ACC112 (cell line): ENCODE measurements around the gene RAB4A.

Source experiments
- H2AFZ ChIP-seq: fragments of 200-600 bp; sonication (generic); one replicate; pipeline ENCODE4 v1.6.0; 2017; ENCODE audit warnings: antibody characterized with exemption, low read length; ENCODE audit not compliant: unreplicated experiment
- H3K27ac ChIP-seq: fragments of 200-600 bp; sonication (generic); 2 replicates; pipeline ENCODE4 v1.5.1; 2014; ENCODE audit warnings: low read depth, mild to moderate bottlenecking, antibody characterized with exemption, low read length, moderate library complexity
- H3K27me3 ChIP-seq: fragments of 200-600 bp; sonication (generic); 2 replicates; pipeline ENCODE4 v1.6.1; 2014; ENCODE audit warnings: mild to moderate bottlenecking, antibody characterized with exemption, low read length, moderate library complexity, mixed read lengths; ENCODE audit not compliant: insufficient read depth
- H3K36me3 ChIP-seq: fragments of 200-600 bp; sonication (generic); 2 replicates; pipeline ENCODE4 v1.6.1; 2016; ENCODE audit warnings: mild to moderate bottlenecking, antibody characterized with exemption, low read length, moderate library complexity, mixed read lengths; ENCODE audit not compliant: insufficient read depth
- H3K4me1 ChIP-seq: fragments of 200-600 bp; sonication (generic); one replicate; pipeline ENCODE4 v1.6.1; 2016; ENCODE audit warnings: low read length, mixed read lengths; ENCODE audit not compliant: insufficient read depth, unreplicated experiment, control insufficient read depth
- H3K4me3 ChIP-seq: fragments of 200-600 bp; sonication (generic); 2 replicates; pipeline ENCODE4 v1.5.1; 2014; ENCODE audit warnings: mild to moderate bottlenecking, low read depth, low read length
- H3K79me2 ChIP-seq: fragments of 200-600 bp; sonication (generic); one replicate; pipeline ENCODE4 v1.6.0; 2016; ENCODE audit warnings: low read length; ENCODE audit not compliant: control insufficient read depth, unreplicated experiment, insufficient read depth

The RAB4A gene

GRCh38 chr1:229230140-229230892, 40.6 kb upstream of the RAB4A start:
- no peaks in the 10 kb centered on the region for H3K79me2 ChIP-seq
- H3K36me3 ChIP-seq, result no peaks in the 10 kb centered on the region
- no peak overlapping the region for H2AFZ ChIP-seq
- H3K4me3 ChIP-seq, result no peak overlapping the region
- H3K27ac ChIP-seq, result no peak overlapping the region
- peaks cover 64% of the 10 kb centered on the region for H3K27me3 ChIP-seq
- H3K4me1 ChIP-seq, result peaks cover 6% of the 10 kb centered on the region

GRCh38 chr1:229230893-229231753, 39.8 kb upstream of the RAB4A start:
- Histone ChIP-seq H3K4me3 (no peak overlapping the region), H3K27ac (no peak overlapping the region), H2AFZ (no peak overlapping the region), H3K79me2 (no peaks in the 10 kb centered on the region), H3K36me3 (no peaks in the 10 kb centered on the region), H3K4me1 (peaks cover 6% of the 10 kb centered on the region), H3K27me3 (peaks cover 67% of the 10 kb centered on the region)

DNA sequence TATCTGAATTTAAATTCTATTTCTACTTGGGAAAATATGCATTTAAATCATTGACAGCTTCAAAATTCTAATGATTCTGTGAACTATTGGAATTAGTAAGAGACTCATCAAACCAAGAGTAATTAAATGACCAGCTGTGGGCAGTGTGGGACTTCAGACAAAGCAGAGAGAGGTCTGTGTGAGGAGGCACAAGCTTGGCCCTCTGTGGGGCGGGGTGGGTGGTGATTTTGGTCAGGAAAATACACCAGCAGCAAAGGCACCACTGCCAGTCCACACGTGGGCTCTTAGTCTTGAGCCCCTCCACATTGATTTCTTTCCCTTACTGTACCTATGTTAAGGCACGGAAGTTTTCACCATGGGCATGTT, 39.2 kb upstream of the RAB4A start:
- no peaks in the 10 kb centered on the region for H3K36me3 ChIP-seq
- H3K27me3 ChIP-seq, result peaks cover 67% of the 10 kb centered on the region
- no peaks in the 10 kb centered on the region for H3K79me2 ChIP-seq
- H3K4me1 ChIP-seq, result peaks cover 6% of the 10 kb centered on the region
- no peak overlapping the region for H2AFZ ChIP-seq
- no peak overlapping the region for H3K27ac ChIP-seq
- no peak overlapping the region for H3K4me3 ChIP-seq

GRCh38 chr1:229234870-229235472, 35.9 kb upstream of the RAB4A start:
- H3K27ac ChIP-seq, result no peak overlapping the region
- peaks cover 64% of the 10 kb centered on the region for H3K27me3 ChIP-seq
- no peaks in the 10 kb centered on the region for H3K4me1 ChIP-seq
- no peaks in the 10 kb centered on the region for H3K79me2 ChIP-seq
- H3K36me3 ChIP-seq, result no peaks in the 10 kb centered on the region
- no peak overlapping the region for H3K4me3 ChIP-seq
- H2AFZ ChIP-seq, result no peak overlapping the region

- no peak overlapping the region for H3K27ac ChIP-seq
- no peaks in the 10 kb centered on the region for H3K79me2 ChIP-seq
- peaks cover 41% of the 10 kb centered on the region for H3K27me3 ChIP-seq
- H3K4me1 ChIP-seq, result no peaks in the 10 kb centered on the region
- no peaks in the 10 kb centered on the region for H3K36me3 ChIP-seq
- H3K4me3 ChIP-seq, result no peak overlapping the region
- no peak overlapping the region for H2AFZ ChIP-seq
Observed at GRCh38 chr1:229237320-229237719, 33.6 kb upstream of the RAB4A start.

DNA sequence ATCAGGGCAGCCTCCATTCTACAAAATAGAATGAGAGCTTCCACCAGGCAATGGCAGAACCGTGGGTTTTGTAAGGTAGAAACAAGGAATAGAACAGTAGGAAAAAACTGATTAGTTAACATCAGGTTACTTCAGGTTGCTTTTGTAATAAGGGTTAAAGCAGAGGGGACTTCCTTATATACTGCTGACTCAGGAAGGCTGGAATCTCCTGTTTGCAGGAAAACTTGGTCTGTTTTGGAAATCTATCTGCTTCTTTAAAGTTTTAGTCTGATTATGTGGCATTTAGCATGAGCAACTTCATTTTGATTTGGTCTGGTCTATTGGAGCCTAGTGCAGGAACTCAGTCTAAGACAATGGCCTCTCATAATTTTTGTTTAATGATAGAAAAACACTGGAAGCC, 32.7 kb upstream of the RAB4A start:
- Histone ChIP-seq H3K27me3 (peaks cover 37% of the 10 kb centered on the region), H3K4me1 (no peaks in the 10 kb centered on the region), H3K36me3 (no peaks in the 10 kb centered on the region), H3K4me3 (no peak overlapping the region), H2AFZ (no peak overlapping the region), H3K79me2 (no peaks in the 10 kb centered on the region), H3K27ac (no peak overlapping the region)

- Histone ChIP-seq H3K27ac (no peak overlapping the region), H3K27me3 (peaks cover 34% of the 10 kb centered on the region), H2AFZ (no peak overlapping the region), H3K79me2 (no peaks in the 10 kb centered on the region), H3K4me3 (no peak overlapping the region), H3K36me3 (no peaks in the 10 kb centered on the region), H3K4me1 (no peaks in the 10 kb centered on the region)
Observed at GRCh38 chr1:229238674-229239415, 32.1 kb upstream of the RAB4A start.

GRCh38 chr1:229240532-229240931, 30.4 kb upstream of the RAB4A start:
- no peak overlapping the region for H3K4me3 ChIP-seq
- no peak overlapping the region for H3K27ac ChIP-seq
- H3K36me3 ChIP-seq, result no peaks in the 10 kb centered on the region
- no peaks in the 10 kb centered on the region for H3K4me1 ChIP-seq
- no peak overlapping the region for H2AFZ ChIP-seq
- no peaks in the 10 kb centered on the region for H3K79me2 ChIP-seq
- peaks cover 17% of the 10 kb centered on the region; the same call in 1 of the 2 replicates for H3K27me3 ChIP-seq

DNA sequence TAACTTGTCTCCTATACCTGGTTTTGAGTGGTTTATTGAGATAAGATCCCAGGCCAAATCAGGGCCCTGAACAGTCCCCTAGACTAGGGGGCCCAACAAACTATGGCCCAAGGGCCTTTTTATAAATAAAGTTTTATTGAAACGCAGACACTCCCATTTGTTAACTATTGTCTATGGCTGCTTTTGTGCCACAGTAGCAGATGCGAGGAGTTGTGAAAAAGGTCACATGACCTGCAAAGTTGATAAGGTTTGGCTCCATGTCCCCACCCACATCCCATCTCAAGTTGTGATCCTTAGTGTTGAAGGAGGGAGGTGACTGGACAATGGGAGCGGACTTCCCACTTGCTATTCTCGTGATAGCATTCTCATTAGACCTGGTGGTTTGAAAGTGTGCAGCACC, 29.5 kb upstream of the RAB4A start:
- Histone ChIP-seq H3K36me3 (no peaks in the 10 kb centered on the region), H3K27ac (no peak overlapping the region), H3K79me2 (no peaks in the 10 kb centered on the region), H2AFZ (no peak overlapping the region), H3K4me1 (no peaks in the 10 kb centered on the region), H3K4me3 (no peak overlapping the region), H3K27me3 (peaks cover 16% of the 10 kb centered on the region; the same call in 1 of the 2 replicates)

- H3K4me3 ChIP-seq, result no peak overlapping the region
- H3K36me3 ChIP-seq, result no peaks in the 10 kb centered on the region
- H2AFZ ChIP-seq, result no peak overlapping the region
- H3K4me1 ChIP-seq, result no peaks in the 10 kb centered on the region
- no peak overlapping the region for H3K27ac ChIP-seq
- no peaks in the 10 kb centered on the region for H3K27me3 ChIP-seq
- no peaks in the 10 kb centered on the region for H3K79me2 ChIP-seq
Observed at GRCh38 chr1:229243638-229244037, 27.3 kb upstream of the RAB4A start.
